CD4-positive, alpha-beta memory T cell (primary cell): ENCODE measurements around the gene PIGQ. TPM values are rescaled to one million over a fixed set of nuclear protein-coding genes. Genes with fewer than 3 reads are reported as not detected.

Source experiments
- CTCF ChIA-PET: fragments of 350-600 bp; sonication (Branson Sonifier 250); formaldehyde crosslinking; loops from one replicate; lab custom pipeline; 2021; ENCODE audit warnings: inconsistent platforms; ENCODE audit not compliant: partially characterized antibody; lab: Charles Lee
- POLR2A ChIA-PET: fragments of 350-600 bp; sonication (Branson Sonifier 250); formaldehyde crosslinking; loops from one replicate; lab custom pipeline; 2021; ENCODE audit not compliant: partially characterized antibody; lab: Charles Lee
- DNase-seq, 5 donors: peaks; one replicate each; pipeline versions ENCODE4 v3.0.0 to v3.0.0-alpha.2; 2020 to 2022; ENCODE audit warnings: mixed read lengths in 1 of 5
- H3K27ac ChIP-seq: one replicate; pipeline ENCODE4 v1.7.0; 2013; ENCODE audit warnings: low read depth, low read length
- H3K27me3 ChIP-seq: 2 replicates; pipeline ENCODE4 v1.7.0; 2013; ENCODE audit warnings: mild to moderate bottlenecking, low read length, moderate library complexity; ENCODE audit not compliant: insufficient read depth
- H3K36me3 ChIP-seq: 2 replicates; pipeline ENCODE4 v1.7.0; 2013; ENCODE audit warnings: mild to moderate bottlenecking, low read length, moderate library complexity; ENCODE audit not compliant: insufficient read depth
- H3K4me1 ChIP-seq: 2 replicates; pipeline ENCODE4 v1.7.0; 2013; ENCODE audit warnings: mild to moderate bottlenecking, low read length, moderate library complexity; ENCODE audit not compliant: insufficient read depth
- H3K4me3 ChIP-seq, 2 donors: one replicate each; pipeline ENCODE4 v1.7.0; 2013; ENCODE audit warnings: low read length in 2 of 2, mild to moderate bottlenecking in 1 of 2
- H3K9me3 ChIP-seq, 2 donors: one replicate each; pipeline ENCODE4 v1.7.0; 2013; ENCODE audit warnings: low read length in 2 of 2, control low read depth in 1 of 2; ENCODE audit not compliant: control insufficient read depth in 1 of 2
- H3K27ac Mint-ChIP-seq, 7 donors: one replicate each; pipeline ENCODE4 v1.8.0; 2020 to 2021; ENCODE audit warnings: mixed read lengths in 7 of 7, mild to moderate bottlenecking in 6 of 7, inconsistent platforms in 3 of 7, moderate library complexity in 3 of 7
- H3K27me3 Mint-ChIP-seq, 2 donors: one replicate each; pipeline ENCODE4 v1.8.0; 2020 to 2021; ENCODE audit warnings: mixed read lengths in 2 of 2
- H3K36me3 Mint-ChIP-seq, 2 donors: one replicate each; pipeline ENCODE4 v1.8.0; 2020 to 2021; ENCODE audit warnings: mixed read lengths in 2 of 2, inconsistent platforms in 1 of 2, mild to moderate bottlenecking in 1 of 2
- H3K4me1 Mint-ChIP-seq, 4 donors: one replicate each; pipeline ENCODE4 v1.8.0; 2020 to 2021; ENCODE audit warnings: mixed read lengths in 4 of 4, mild to moderate bottlenecking in 1 of 4
- H3K4me3 Mint-ChIP-seq, 8 donors: one replicate each; pipeline ENCODE4 v1.8.0; 2020 to 2021; ENCODE audit warnings: mixed read lengths in 8 of 8, mild to moderate bottlenecking in 7 of 8, moderate library complexity in 6 of 8, inconsistent platforms in 3 of 8
- H3K9me3 Mint-ChIP-seq, 8 donors: one replicate each; pipeline ENCODE4 v1.8.0; 2020 to 2021; ENCODE audit warnings: mixed read lengths in 8 of 8, mild to moderate bottlenecking in 5 of 8, inconsistent platforms in 3 of 8, moderate library complexity in 1 of 8
- intact Hi-C: fragments of 100-400 bp; cut with micrococcal nuclease; formaldehyde crosslinking; loops from one replicate; pipeline ENCODE4 v1.15.1; 2023
- polyA plus RNA-seq, 2 donors: library from polyadenylated mRNA; unstranded; fragments of 300-500 nt; fragmentation: Illumina TruSeq; gene quantifications; one replicate each; pipeline ENCODE4 v1.2.3, GENCODE V29; 2021
- total RNA-seq, 2 experiments: library from RNA; stranded (reverse); gene quantifications; one replicate each; pipeline ENCODE4 v1.2.3, GENCODE V29; 2021

The PIGQ gene
- total and polyA plus RNA-seq, 4 experiments from 2014 or later: 7.2 to 63.3 (median 37.0) TPM

DNA sequence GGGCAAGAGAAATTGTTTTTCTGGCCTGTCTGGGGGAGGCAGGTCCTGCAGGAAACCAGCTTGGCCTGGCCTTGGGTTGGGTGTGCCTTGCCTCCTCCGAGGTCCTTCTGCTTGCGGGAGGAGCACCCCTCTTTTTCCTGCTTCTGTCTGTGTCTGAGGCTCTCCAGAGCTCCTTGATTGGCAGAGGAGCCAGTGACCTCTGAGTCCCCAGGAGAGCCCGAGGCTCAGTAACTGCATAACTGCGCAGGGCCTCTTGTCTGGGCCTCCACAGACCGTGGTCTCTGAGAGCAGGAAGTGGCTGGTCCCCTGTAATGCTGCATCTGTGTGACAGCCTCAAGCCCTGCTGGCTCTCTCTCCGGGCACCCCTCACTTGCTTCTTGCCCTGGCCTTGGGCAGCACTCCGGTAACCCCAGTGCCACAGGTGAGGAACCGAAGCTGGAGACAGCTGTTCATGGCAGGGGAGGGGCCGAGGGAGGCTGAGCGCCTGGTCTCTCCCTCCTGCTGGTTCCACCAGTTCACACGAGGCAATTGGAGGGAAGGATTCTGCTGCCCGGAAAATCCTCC is 40.7 kb upstream of the PIGQ start:
- CTCF ChIA-PET: no interaction called here
- intact Hi-C loops: no loop called here
- peaks cover 16 to 44% (median 29%) of the 10 kb centered on the region in 4 donors for H3K4me1 Mint-ChIP-seq

DNA sequence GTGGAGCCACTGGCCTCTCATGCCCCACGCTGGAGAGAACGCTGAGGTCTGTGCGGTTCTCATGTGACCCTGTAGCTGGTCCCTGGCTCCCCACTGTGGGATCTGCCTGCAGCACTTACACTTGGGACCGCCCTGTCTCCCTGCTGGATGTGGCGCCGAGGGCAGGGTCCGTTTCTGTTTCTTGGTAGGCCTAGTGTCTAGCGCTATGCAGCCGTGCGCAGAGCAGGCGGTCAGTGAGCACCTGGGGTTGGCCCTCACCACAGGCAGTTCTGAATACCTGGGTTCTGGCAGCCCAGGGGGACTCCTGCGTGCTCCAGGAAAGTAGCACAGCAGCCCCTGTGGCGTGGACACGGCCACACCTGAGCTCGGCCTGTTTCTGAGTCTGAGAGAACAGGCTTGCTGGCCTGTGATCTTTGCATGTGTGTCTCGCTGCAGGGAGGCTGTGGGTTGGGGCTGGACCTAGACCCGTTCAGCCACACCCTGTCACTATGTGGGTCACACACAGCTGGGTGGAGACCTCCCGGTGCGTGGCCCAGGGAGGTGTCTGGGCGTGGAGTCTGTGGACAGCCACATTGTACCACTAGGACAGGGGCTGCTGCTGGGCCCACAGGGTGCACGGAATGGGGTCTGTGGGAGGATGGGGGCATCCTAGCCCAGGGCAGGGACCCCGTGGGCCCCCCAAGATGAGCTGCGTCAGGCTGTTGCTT is 39.5 kb upstream of the PIGQ start:
- no peaks in the 10 kb centered on the region for H3K9me3 ChIP-seq
- intact Hi-C loops: no loop called here

More for the DNA sequence above, 40.7 kb upstream of the PIGQ start:
- Mint-ChIP-seq H3K27ac (peak overlapping the region; percentile 81 to 95 (median 92)), H3K36me3 (peaks cover 0 to 8% of the 10 kb centered on the region in 2 donors), H3K27me3 (no peaks in the 10 kb centered on the region), H3K4me3 (peak overlapping the region; percentile 90 to 95 (median 92)), H3K9me3 (no peaks in the 10 kb centered on the region)
- H3K9me3 ChIP-seq: no peaks in the 10 kb centered on the region
- H3K4me3 ChIP-seq: peak overlapping the region; percentile 50 to 57
- H3K36me3 ChIP-seq: peaks cover 5% of the 10 kb centered on the region
- H3K4me1 ChIP-seq: peaks cover 43% of the 10 kb centered on the region
- H3K27me3 ChIP-seq: no peaks in the 10 kb centered on the region
- H3K27ac ChIP-seq: peak overlapping the region; percentile 73
- peak in 3 of 5 donors; percentile 15 to 29 (median 23) for DNase-seq
- POLR2A ChIA-PET: interaction anchor here (0.5 to 2.1 kb wide), 5 partner anchors 18 to 1483 kb away, joined by 3 to 8 read pairs (median 5); partner anchors contain the start of genes METTL26, NHLRC4 and RAB11FIP3

DNA sequence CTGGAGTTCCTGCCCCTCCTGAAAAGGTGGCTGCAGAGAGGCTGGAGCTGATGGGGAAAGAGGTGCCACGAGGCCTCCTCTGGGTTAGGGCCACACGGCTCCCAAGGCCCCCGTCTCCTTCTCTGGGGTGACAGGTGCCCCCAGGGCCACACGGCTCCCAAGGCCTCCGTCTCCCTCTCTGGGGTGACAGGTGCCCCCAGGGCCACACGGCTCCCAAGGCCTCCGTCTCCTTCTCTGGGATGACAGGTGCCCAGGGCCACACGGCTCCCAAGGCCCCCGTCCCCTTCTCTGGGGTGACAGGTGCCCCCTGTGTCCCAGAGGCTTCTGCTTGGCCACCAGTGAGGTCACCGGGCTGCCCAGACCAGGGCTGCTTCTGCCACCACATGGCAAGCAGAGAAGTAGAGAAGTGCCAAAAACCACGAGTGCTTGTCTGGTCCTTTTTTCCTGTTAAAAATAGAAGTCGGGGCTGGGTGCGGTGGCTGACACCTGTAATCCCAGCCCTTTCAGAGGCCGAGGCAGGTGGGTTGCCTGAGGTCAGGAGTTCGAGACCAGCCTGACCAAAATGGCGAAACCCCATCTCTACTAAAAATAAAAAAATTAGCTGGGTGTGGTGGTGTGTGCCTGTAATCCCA is 38.2 kb upstream of the PIGQ start:
- CTCF ChIA-PET: interaction anchor here (1.2 kb wide), 1 partner anchor 13 kb away, joined by 3 read pairs; no protein-coding TSS in a partner anchor
- Mint-ChIP-seq H3K9me3 (no peaks in the 10 kb centered on the region), H3K4me3 (peak overlapping the region in 1 of 8 donors; percentile 21), H3K36me3 (peaks cover 0 to 5% of the 10 kb centered on the region in 2 donors), H3K27ac (no peak overlapping the region), H3K4me1 (peaks cover 9 to 25% (median 17%) of the 10 kb centered on the region in 4 donors), H3K27me3 (no peaks in the 10 kb centered on the region)
- POLR2A ChIA-PET: no interaction called here
- no peak overlapping the region for H3K27ac ChIP-seq
- no peaks in the 10 kb centered on the region for H3K9me3 ChIP-seq
- H3K4me3 ChIP-seq: no peak overlapping the region
- DNase-seq: no peak
- H3K36me3 ChIP-seq: peaks cover 5% of the 10 kb centered on the region
- intact Hi-C loops: no loop called here
- H3K4me1 ChIP-seq: peaks cover 25% of the 10 kb centered on the region
- H3K27me3 ChIP-seq: no peaks in the 10 kb centered on the region

More for the DNA sequence above, 39.5 kb upstream of the PIGQ start:
- no peaks in the 10 kb centered on the region for H3K9me3 Mint-ChIP-seq
- Histone ChIP-seq H3K27ac (no peak overlapping the region), H3K4me3 (peak overlapping the region in 1 of 2 donors; percentile 57), H3K27me3 (no peaks in the 10 kb centered on the region), H3K4me1 (peaks cover 39% of the 10 kb centered on the region), H3K36me3 (peaks cover 5% of the 10 kb centered on the region)
- H3K27me3 Mint-ChIP-seq: no peaks in the 10 kb centered on the region
- no peak for DNase-seq
- peaks cover 16 to 39% (median 27%) of the 10 kb centered on the region in 4 donors for H3K4me1 Mint-ChIP-seq
- POLR2A ChIA-PET: no interaction called here
- peak overlapping the region; percentile 55 to 95 (median 76) for H3K4me3 Mint-ChIP-seq
- CTCF ChIA-PET: no interaction called here
- H3K36me3 Mint-ChIP-seq: peaks cover 0 to 8% of the 10 kb centered on the region in 2 donors
- H3K27ac Mint-ChIP-seq: peak overlapping the region in 4 of 7 donors; percentile 47 to 92 (median 74)

DNA sequence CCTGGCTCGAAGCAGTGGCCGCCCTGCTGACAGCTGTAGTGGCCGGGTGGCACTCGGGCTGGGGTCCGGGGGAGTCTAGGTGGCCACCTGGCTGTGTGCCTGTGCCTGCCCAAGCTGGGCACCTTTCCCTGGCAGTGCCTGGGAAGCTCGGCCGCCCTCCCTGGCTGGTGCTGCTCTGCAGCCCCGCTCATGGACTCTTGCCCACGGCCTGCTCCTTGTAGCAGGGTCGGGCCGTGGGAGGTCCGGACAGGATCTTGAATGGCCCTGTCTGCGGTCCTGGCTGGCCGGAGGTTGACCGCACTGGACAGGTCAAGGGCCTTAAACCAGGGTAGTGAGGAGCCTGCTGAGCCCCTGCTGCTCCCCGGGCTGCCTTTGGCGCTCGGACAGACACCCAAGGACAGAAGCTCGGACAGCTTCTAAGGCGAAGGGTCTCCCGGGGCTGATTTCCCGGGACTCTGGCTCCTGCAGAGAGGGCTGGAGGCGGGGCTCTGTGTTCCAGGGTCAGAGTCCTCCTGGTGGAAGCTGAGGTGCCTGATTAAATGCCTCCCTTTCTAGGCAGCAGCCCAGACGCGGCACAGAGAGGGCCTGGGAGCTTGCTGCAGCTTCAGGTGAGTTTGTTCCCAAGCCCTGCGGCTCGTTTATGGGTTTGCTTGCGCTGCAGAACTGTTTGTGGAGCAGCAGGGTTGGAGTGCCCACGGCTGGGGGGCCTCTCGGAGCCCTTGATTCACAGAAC is 36.2 kb upstream of the PIGQ start:
- ChIA-PET CTCF (no interaction called here), POLR2A (no interaction called here)
- Histone ChIP-seq H3K27me3 (no peaks in the 10 kb centered on the region), H3K4me1 (peaks cover 23% of the 10 kb centered on the region), H3K4me3 (no peak overlapping the region), H3K27ac (no peak overlapping the region), H3K36me3 (peaks cover 5% of the 10 kb centered on the region), H3K9me3 (no peaks in the 10 kb centered on the region)
- Mint-ChIP-seq H3K9me3 (no peaks in the 10 kb centered on the region), H3K4me3 (no peak overlapping the region), H3K36me3 (peaks cover 0 to 3% of the 10 kb centered on the region in 2 donors), H3K27me3 (no peaks in the 10 kb centered on the region), H3K4me1 (peaks cover 8 to 21% (median 14%) of the 10 kb centered on the region in 4 donors), H3K27ac (no peak overlapping the region)
- intact Hi-C loops: no loop called here
- DNase-seq: no peak

DNA sequence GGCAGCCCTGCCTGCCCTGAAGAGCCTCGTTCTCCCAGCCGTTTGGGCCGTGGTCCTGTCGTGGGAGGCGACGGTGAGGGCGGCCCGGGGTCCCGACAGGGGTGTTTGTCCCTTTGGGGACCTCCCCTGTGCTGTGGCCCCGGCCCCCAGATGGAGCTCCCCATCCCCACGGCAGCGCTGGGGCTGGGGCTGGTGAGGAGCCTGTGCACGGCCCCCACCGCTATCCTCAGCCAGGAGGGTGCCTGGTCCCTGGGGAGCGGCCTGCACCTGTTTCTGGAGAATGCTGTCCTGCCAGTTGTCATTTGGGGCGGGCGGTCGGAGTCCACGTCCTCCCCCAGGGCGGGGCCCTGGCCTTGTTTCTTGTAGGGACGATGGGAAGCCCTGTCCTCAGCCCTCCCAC is 35.6 kb upstream of the PIGQ start:
- Histone ChIP-seq H3K4me1 (peaks cover 19% of the 10 kb centered on the region), H3K4me3 (no peak overlapping the region), H3K9me3 (no peaks in the 10 kb centered on the region), H3K27me3 (no peaks in the 10 kb centered on the region), H3K36me3 (peaks cover 5% of the 10 kb centered on the region), H3K27ac (no peak overlapping the region)
- H3K4me1 Mint-ChIP-seq: peaks cover 7 to 16% (median 12%) of the 10 kb centered on the region in 4 donors
- no peak for DNase-seq
- no peak overlapping the region for H3K4me3 Mint-ChIP-seq
- H3K27me3 Mint-ChIP-seq: no peaks in the 10 kb centered on the region
- intact Hi-C loops: no loop called here
- no peaks in the 10 kb centered on the region for H3K9me3 Mint-ChIP-seq
- peaks cover 0 to 4% of the 10 kb centered on the region in 2 donors for H3K36me3 Mint-ChIP-seq
- CTCF ChIA-PET: no interaction called here
- H3K27ac Mint-ChIP-seq: no peak overlapping the region
- POLR2A ChIA-PET: no interaction called here

DNA sequence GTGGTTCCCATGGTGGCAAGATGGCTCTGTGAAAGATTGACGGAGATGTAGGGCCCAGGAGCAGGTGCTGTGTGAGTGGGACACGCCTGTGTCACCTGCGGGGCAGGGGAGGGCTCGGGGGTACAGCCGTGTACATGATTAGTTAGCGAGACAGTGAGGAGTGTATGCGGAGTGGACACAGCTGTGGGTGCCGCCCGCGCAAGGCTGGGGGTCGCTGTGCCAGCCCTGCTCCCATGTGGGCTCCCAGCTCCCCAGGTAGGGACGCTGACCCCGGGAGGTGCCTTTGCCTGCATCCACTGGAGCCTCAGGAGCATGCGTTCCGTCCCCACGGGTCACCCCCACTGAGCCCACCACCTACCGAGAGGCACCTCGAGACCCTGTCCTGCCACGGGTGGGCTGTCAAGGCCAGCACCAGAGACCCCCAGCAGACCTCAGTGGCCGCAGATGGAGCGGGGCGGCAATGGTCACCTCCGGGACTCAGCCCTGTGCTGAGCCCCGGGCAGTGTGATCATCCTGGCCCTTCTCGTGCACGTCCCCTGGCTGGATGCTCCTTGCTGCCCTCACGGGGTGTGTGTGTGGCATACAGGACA is 34.8 kb upstream of the PIGQ start:
- peaks cover under 1% of the 10 kb centered on the region for H3K36me3 ChIP-seq
- ChIA-PET POLR2A (no interaction called here), CTCF (no interaction called here)
- no peak overlapping the region for H3K27ac Mint-ChIP-seq
- no peaks in the 10 kb centered on the region for H3K9me3 ChIP-seq
- no peaks in the 10 kb centered on the region for H3K27me3 ChIP-seq
- H3K27ac ChIP-seq: no peak overlapping the region
- peaks cover 10% of the 10 kb centered on the region for H3K4me1 ChIP-seq
- H3K4me1 Mint-ChIP-seq: peaks cover 3 to 11% (median 6%) of the 10 kb centered on the region in 4 donors
- DNase-seq: no peak
- H3K36me3 Mint-ChIP-seq: peaks cover 0 to 4% of the 10 kb centered on the region in 2 donors
- intact Hi-C loops: no loop called here
- H3K27me3 Mint-ChIP-seq: no peaks in the 10 kb centered on the region
- H3K4me3 ChIP-seq: no peak overlapping the region
- no peaks in the 10 kb centered on the region for H3K9me3 Mint-ChIP-seq
- no peak overlapping the region for H3K4me3 Mint-ChIP-seq
